HG02870 (cell line): Measurements from ENCODE around the gene GIT2.
A peak's percentile ranks its signal among the peaks of the same experiment; 100 is the strongest.
"Not testable (repeated sequence)": the region's sequence is repeated elsewhere in the genome, so short reads cannot be mapped to it uniquely, and the experiment has no call there.

Experiments used
- ATAC-seq: cut with Tn5 transposase; IDR thresholded peaks from one replicate; pipeline ENCODE4 v1.9.1; 2021; ENCODE audit warnings: mild to moderate bottlenecking, moderate library complexity; ENCODE audit not compliant: unreplicated experiment

GIT2 gene

DNA sequence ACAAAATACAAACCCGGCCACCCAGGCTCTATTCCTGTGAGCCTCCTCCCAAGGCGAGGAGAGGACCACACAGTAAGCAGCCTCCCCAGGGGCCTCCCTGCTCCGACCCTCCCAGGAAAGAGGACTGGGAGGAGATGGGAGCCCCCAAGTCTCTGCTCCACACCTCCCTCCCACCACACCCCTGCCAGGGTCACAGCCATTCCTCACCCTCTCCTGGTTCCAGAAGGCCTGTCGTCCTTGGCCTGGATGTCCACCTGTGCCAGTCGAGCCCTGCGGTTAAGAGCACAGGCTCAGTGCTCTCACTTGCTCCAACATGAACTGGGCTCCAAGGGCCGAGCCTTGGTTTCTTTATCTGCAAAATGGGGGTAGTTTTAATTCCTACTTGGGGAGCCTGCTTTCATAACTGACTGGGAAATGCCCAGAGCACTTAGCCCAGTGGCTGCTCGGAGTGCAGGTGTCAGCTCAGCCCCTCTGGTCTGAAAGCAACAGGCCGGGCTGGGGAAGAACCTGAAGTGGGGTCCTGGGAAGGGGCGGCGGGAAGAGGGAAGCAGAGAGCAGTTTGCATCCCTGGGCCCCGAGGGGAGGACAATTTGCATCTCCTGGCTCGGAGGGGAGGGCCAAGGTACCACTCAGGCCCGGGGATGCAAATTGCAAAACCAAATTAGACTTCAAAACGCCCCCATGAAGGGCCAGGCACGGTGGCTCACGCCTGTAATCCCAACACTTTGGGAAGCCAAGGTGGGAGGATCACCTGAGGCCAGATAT is 72.5 kb downstream of the GIT2 start:
- no peak for ATAC-seq

DNA sequence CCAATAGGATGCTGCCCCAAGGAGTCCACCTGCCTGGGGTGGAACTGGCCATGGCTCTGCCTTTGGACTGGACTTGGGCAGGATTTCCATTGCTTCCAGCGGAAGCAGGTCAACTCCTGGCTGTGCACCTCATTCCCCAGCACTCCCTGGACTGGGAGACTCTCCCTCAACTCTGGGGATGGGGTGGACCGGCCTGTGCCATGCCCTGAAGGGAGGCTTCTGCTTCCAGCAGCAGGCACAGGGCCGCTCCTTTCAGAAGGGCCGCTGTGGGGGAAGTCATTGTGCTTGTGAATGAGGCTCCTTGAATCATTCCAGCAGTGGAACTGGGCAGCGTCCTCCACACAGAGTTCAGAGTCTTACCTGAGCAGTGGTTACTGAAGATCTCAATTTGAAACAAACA is 73.1 kb downstream of the GIT2 start:
- ATAC-seq: no peak

DNA sequence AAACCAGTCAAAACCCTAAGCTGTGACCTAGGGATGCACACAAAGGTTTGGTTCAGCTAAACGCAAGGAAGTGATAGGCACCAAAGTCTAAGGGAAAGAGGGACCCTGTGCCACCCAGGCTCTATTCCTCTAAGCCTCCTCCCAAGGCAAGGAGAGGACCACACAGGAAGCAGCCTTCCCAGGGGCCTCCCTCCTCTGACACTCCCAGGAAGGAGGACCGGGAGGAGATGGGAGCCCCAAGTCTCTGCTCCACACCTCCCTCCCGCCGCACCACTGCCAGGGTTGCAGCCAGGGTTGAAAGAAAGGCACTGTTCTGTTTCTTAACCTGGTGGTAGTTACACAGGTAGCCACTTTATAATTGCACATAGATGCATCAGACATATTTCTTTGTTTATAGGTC is 74.2 kb downstream of the GIT2 start:
- ATAC-seq: no peak

DNA sequence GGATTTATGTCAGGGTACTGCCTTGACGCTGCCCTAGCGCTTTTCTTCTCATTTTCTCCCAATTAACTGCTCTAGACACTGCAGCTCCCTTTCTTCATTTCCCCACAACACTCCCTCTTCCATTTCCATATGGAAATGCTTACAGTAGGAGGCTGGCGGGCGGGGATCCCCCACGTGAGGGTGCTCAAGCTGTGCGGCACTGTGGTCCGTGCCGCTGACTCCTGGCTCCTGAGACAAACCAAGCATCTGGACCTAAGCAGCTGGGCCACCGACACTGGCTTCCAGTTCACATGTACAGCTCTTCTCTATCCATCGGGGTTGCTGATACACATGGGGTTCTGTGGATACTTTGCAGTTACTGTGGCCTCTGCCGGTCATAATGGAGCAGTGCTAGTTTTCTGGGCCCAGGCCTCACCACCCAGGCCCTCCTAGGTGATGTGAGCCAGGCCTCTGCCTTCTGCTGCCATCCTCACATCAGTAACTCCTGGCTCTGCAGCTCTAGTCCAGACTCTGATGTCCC is 75.8 kb downstream of the GIT2 start:
- ATAC-seq: no peak

DNA sequence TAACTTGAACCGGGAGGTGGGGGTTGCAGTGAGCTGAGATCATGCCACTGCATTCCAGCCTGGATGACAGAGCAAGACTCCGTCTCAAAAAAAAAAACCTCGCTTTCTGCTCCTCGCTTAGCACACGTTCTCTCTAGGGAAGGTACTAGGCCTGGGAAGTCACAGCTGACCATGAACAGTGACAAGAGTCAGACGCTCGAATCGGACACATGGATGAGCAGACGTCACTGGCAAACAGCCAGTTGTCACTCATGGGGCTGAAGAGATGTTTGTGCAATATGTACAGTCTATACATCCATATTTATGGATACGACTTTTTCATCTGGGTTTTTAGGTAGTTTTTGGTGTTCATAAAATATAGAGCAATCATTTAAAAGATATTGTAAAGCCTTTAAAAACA is 76.7 kb downstream of the GIT2 start:
- no peak for ATAC-seq

DNA sequence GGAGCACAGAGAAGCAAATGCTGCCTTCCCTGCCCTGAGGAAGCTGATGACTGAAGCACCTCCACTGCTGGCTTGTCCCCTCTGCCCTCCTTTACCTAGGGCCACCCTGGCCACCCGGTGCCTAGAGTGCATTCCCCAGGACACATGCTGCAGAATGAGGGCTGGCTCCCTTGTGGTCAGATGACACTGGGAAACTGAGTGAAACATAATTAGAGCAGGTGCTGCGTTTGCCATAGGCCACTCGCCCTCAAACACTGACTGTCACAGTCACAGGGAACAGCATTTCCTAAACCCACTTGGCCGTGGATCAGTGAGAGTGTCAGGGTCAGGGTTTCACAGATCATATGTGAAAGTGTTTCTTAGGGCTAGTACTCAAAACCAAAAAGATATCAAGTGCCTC is 80.1 kb downstream of the GIT2 start:
- no peak for ATAC-seq

DNA sequence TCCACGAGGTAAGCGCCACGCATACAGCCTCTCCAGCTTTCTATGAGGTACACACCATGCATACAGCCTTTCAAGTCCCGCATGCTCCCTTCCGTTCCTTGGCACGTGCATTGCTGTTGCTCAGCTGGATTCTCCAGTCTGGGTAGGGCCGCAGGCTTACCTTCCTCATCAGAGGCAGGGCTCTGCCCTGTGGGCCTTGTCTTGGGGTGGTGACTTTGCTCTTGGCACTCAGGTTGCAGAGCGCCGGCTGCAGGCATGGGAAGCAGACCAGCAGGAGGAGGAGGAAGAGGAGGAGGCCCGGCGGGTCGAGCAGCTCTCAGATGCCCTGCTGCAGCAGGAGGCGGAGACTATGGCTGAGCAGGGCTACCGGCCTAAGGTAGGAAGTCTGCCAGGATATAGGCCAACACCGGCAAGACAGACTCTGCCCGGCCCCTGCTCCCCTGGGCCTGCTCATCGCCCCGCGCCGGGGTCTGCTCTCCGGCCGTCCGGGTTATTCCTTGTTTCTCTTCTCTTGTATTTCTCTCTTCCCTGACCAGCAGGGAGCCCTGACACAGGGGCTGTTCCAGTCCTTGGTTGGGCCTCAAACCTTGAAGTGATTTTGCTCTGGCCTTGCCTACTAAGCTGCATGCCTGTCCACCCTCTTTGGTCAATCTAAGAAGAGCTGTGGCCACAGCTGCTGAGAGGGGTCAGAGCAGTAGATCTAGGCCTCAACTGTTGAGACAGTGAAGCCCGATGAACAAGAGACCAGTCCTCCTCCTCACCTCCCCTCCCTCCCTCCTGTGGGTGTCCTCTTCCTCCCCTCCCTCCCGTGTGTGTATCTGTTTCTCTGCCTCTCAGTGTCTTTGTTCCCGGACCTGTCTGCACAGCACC is 80.8 kb downstream of the GIT2 start:
- ATAC-seq: no peak

DNA sequence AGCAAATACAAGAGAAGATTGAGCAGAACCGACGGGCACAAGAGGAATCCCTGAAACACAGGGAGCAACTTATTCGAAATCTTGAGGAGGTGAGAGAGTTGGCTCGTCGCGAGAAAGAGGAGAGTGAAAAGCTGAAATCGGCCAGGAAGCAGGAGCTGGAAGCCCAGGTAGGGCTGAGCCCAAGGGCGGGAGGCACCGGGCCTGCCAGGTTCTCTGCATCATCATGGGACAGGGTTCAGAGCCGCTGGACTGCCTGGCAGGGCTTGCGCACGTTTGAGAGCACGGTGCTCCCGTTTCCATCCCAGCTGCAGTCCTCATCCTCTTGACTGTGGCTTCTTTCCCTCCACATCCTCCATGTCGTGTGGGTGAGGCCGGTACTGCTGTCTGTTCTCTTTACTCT is 81.7 kb downstream of the GIT2 start:
- ATAC-seq: no peak

DNA sequence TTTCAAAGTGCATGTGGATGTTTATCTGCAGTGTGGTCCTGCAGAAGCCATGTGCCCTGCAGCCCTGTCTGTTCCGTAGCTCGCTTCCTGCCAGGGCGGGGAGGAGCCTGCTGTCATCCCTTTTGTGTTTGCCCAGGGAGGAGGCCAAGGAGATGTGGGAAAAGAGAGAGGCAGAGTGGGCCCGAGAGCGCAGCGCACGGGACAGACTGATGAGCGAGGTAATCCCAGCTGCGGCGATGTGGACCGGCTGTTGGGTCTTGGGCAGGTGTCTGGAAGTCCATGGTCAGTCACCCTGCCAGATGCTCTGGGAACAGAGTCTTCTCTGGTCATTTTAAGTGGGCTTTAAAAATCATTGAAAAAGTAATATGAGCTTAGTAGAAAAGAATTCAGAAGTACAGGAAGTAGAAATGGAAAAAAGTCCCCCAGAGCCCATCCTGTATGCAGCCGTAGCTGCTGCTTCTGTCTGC is 83.3 kb downstream of the GIT2 start:
- ATAC-seq: no peak

DNA sequence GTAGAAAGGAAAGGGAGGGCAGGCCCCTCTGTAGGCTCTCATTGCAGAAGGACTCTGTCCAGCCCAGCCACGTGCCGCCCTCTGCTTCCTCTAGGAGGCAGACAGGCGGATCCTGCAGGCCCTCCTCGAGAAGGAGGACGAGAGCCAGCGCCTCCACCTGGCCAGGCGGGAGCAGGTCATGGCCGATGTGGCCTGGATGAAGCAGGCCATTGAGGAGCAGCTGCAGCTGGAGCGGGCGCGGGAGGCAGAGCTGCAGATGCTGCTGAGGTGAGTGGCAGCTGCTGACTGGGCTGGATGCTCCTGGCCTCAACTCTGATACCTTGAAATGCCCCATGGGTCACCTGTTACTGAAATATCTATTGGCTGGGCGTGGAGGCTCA is 85.2 kb downstream of the GIT2 start:
- ATAC-seq: no peak

DNA sequence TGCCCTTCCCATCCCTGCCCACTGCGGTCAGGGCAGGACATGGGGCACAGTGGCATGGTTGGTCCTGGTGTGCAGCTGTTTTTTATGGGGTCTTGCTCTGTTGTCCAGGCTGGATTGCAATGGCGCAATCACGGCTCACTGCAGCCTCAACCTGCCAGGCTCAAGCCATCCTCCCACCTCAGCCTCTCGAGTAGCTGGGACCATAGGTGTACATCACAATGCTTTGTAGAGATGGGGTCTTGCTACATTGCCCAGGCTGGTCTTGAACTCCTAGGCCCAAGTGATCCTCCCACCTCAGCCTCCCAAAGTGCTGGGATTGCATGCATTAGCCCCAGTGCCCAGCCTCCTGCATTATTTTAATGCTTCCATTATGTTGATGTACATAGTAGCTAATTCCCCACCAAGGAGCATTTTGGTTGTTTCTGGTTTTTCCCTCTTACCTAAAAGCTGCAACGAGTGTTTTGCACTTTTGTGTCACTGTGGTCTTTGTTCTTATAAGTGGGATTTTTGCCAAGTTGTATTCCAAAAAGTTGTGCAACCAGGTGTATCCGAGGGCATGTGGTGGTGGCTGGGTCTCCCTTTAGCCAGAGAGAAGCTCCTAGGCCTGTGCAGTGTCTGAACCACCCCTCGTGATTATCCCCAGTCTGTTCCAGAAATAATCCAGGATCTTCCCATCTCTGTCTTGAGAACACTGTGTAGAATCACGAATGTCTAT is 85.8 kb downstream of the GIT2 start:
- ATAC-seq: no peak

DNA sequence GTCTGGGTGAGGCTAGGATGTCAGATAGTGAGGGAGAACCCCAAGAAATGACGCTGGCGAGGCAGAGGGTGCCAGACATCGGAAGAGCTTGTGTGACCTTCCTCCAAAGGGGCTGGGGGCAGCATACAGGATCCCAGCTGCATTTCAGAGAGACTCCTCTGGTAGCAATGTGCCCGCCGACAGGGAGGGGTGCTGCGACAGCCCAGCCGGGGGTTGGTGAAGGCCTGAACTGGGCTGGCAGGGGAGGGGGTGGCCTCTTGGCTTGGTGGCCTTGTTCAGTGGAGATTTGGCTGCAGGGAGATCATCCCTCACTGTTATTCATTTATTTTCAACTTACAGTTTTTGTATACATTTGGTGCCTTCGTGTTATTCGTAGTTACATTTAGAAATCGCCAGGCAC is 90.9 kb downstream of the GIT2 start:
- ATAC-seq: no peak

DNA sequence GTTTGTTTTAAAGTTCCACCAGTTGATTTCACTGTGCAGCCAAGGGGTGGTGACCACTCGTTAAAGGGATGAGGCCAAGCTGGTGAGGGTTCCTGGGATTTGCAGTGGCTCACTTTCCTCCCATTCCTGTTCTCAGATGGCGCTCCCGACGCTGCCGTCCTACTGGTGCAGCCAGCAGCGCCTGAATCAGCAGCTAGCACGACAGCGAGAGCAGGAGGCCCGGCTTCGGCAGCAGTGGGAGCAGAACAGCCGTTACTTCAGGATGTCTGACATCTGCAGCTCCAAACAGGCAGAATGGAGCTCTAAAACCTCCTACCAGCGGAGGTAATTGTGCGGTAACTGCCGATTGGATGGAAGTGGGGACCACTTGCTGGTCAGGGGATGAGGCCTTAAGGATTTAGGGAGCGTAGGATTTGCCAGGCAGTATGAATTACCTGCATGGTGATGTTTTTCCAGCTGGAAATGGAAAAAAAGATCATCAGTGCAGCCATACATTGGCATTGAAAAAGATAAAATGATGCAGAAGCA is 93.2 kb downstream of the GIT2 start:
- no peak for ATAC-seq

DNA sequence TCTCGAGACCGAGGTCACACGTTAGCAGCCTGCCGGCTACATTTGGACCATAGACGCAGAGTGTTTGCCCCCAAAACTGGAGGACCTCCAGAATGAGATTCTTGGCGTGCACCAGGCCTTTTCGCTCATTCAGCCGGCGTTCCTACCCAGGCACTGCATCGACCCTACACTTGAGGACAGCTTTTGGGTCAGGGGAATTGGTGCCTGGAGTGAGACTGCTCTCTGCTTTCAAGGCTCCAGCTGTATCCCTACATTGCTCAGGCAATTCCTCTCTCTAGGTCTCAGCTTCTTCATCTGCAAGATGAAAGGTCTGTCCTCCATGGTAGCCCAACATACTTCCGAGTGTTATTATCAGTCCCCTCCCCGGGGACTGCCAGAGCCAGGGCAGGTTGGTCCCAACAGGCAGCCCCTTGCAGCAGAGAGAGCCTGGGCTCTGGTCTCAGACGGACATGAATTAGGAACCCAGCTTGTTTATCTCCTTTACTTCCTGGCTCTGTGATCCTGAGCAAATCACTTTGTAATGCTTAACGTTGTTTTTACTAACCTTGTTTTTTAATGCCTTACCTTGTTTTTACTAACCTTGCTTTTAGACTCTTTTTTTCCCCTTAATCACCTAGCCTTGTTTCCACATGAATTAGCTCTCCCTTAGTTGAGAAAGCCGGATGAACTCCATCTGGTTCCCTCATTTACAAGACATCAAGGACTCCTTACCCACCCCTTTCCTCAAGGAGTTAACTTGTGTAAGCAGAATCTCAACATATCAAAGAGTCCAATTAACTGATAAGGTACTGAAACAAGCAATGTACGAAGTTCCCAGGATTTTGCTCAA is 95.2 kb downstream of the GIT2 start:
- peak; percentile 16 for ATAC-seq

DNA sequence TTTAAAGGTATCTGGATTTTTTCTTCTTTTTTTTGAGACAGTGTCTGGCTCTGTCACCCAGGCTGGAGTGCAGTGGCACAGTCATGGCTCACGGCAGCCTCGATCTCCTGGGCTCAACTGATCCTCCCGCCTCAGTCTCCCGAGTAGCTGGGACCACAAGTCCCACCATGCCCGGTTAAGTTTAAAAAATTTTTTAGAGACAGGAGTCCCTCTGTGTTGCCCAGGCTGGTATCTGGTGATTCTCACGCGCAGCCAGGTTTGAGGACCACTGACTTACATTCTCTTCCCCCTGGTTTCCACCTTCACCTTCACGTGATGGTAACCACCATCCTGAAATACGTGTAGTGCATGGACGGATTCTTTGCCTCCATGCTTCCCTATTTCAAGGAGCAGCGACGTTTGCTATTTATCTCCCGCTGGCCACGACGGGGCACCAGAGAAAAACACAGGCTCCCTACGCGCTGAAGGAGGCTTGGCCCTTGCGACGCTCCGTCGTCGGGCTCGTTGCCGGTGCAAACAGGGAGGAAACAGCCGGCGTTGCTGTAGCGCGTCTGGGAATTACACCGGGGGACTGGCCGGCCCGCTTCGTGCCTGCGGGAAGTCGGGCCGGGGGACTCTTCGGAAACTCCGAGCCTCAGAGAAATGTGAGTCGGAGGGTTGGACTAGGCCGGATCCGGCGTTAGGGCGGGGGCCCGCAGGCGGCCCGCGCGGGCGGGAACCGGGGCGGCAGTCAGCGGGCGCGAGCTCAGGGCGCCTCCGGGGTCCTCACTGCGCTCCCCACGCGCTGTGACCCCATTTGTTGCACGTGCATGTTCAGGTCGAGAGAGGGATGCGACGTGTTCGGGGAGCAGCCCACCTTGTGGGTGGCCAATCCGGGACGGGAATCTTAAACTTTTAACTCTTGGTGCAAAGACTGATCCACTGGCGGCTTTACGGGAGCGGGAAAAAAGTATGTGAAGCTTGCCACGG is 96.1 kb downstream of the GIT2 start, which contains the start of gene TCHP:
TCHP (plus strand) TSS at position 492 of the 969 bp plus-strand sequence. CDS start 2,753 bp downstream, outside the sequence.
- peak; percentile 61 for ATAC-seq

DNA sequence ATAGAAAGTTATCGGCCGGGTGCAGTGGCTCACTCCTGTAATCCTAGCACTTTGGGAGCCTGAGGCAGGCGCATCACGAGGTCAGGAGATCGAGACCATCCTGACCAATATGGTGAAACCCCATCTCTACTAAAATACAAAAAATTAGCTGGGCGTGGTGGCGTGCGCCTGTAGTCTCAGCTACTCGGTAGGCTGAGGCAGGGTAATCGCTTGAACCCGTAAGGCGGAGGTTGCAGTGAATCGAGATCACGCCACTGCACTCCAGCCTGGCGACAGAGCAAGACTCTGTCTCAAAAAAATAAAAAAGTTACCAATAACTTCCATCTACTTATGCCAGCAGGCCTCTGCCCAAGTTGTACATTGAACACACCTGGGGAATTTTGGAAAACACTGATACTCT is 96.8 kb downstream of the GIT2 start:
- ATAC-seq: not testable (repeated sequence)

DNA sequence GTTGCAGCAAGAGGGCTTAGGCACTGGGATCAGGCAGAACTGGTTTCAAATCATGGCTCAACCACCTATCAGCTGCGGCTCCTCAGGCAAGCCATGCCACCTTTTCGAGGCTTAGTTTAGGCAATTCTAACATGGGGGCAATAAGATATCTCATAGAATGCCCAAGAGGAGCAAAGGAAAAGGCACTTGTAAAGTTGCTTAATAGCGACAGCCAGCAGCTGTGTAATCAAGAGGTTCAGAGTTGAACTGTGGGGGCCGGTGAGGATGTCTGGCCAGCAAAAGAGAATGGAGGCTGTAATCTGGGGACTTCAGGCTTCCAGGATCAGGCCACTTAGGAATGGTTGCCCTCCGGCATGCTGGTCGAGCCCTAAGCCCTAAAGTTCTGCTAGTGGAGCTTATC is 99.1 kb downstream of the GIT2 start:
- ATAC-seq: no peak

DNA sequence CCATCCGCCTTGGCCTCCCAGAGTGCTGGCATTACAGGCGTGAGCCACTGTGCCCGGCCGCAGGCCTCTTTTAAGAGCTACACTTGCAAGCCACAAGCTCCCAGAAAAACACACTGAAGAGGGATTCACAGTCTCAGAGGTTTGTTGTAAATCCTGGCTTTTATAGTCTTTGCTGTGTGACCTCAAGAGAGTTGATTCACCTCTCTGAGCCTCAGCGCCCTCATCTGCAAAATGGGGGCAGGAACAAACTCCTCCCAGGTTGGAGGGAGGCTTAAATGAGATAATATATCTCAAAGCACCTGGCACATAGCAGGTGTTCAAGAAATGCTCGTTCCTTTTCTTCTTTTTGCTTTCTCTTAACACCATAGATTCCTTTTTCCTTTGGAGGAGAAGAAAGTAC is 100.0 kb downstream of the GIT2 start:
- ATAC-seq: no peak

DNA sequence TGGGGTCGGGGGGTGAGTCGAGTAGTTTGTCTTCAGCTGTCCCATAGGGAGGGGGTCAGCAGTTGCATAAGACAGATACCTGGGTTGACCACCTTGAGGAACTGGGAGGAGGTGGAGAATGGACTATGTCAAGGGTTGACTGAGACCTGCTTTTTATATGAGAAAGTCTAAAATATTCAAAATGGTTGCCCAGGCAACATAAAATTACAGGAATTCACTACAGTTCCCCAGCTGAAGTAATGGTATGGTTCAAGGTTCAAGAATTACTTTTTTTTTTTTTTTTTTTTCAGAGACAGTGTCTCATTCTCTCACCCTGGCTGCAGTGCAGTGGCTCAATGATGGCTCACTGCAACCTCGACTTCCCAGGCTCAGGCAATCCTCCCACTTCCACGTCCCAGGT is 101.2 kb downstream of the GIT2 start:
- no peak for ATAC-seq
